ENCODE data around the gene PISD. TPM values are rescaled to one million over a fixed set of nuclear protein-coding genes. Genes with fewer than 3 reads are reported as not detected.

The PISD gene
- total and polyA plus RNA-seq, 2 of the 8 experiments (the other 6 are each of a cell fraction or from before 2014, with no cell fraction given) = 47.8 to 48.2 TPM

GRCh38 chr22:31604137-31604705 is 57.8 kb downstream of the PISD start (continued):
- TF ChIP-seq POU5F1 (IDR thresholded peaks at IDR 0.05; ENCODE audit: low read depth, low read length) (no peak), NRF1 (IDR thresholded peaks at IDR 0.05; ENCODE audit: low read depth, low read length) (no peak), ATF3 (IDR thresholded peaks at IDR 0.05; ENCODE audit: insufficient read depth, low read depth, low read length) (no peak)

Data from H1 (cell line).